K562 (cell line): ENCODE measurements around the gene LOXL3. TPM values are rescaled to one million over a fixed set of nuclear protein-coding genes. Genes with fewer than 3 reads are reported as not detected.
A peak's percentile ranks its signal among the peaks of the same experiment; 100 is the strongest.

ENCODE experiments used
- BDP1 ChIP-seq: IDR thresholded peaks from 3 replicates; pipeline ENCODE4 v1.6.1; 2011; ENCODE audit not compliant: insufficient read length, insufficient read depth
- BRD4 ChIP-seq: fragments of 200-600 bp; sonication (generic); IDR thresholded peaks from 2 replicates; pipeline ENCODE4 v1.6.1; 2017; ENCODE audit warnings: inconsistent platforms
- CBFA2T2 ChIP-seq: fragments of 450-650 bp; conservative IDR thresholded peaks from 2 replicates; pipeline ENCODE4 v1.6.1; 2017; ENCODE audit warnings: mild to moderate bottlenecking
- CBFA2T3 ChIP-seq: fragments of 450-650 bp; IDR thresholded peaks from 2 replicates; pipeline ENCODE4 v1.6.1; 2017
- CREB1 ChIP-seq, 2 experiments: sonication (generic) in 1 of 2; formaldehyde crosslinking in 1 of 2; IDR thresholded peaks; 2 replicates each; pipeline versions ENCODE4 v1.6.1 to v1.8.0; 2012 to 2022; ENCODE audit warnings: inconsistent platforms in 1 of 2, mild to moderate bottlenecking in 1 of 2, missing genetic modification reagents in 1 of 2, moderate library complexity in 1 of 2
- EGR1 ChIP-seq: fragments of 450-650 bp; conservative IDR thresholded peaks from 2 replicates; pipeline ENCODE4 v1.6.1; 2017; ENCODE audit warnings: mild to moderate bottlenecking
- ELF1 ChIP-seq: fragments of 200-800 bp; sonication (Bioruptor generic); IDR thresholded peaks from 2 replicates; pipeline ENCODE4 v1.6.1; 2016; ENCODE audit warnings: missing genetic modification characterization, missing compliant biosample characterization
- ESRRA ChIP-seq: fragments of 450-650 bp; IDR thresholded peaks from 2 replicates; pipeline ENCODE4 v1.6.1; 2014; ENCODE audit warnings: low read depth, mild to moderate bottlenecking, moderate library complexity, borderline replicate concordance
- ETV6 ChIP-seq, 3 experiments: fragments of 150-350 bp in 1 of 3; sonication (generic) in 1 of 3; formaldehyde crosslinking in 1 of 3; IDR thresholded peaks; 2 replicates each; pipeline versions ENCODE4 v1.6.1 to v1.8.0; 2014 to 2022; ENCODE audit warnings: borderline replicate concordance in 2 of 3, low read depth in 2 of 3, antibody characterized with exemption in 1 of 3, low read length in 1 of 3, mild to moderate bottlenecking in 1 of 3, missing genetic modification reagents in 1 of 3
- FOXM1 ChIP-seq, 2 experiments: fragments of 450-650 bp in 1 of 2; sonication (generic) in 1 of 2; formaldehyde crosslinking in 1 of 2; IDR thresholded peaks; 2 replicates each; pipeline versions ENCODE4 v1.6.1 to v1.9.0; 2017 to 2022; ENCODE audit warnings: low read depth in 2 of 2, mild to moderate bottlenecking in 2 of 2, missing genetic modification reagents in 1 of 2, moderate library complexity in 1 of 2
- HMGXB4 ChIP-seq: sonication (generic); formaldehyde crosslinking; IDR thresholded peaks from 2 replicates; pipeline ENCODE4 v1.8.1; 2023; ENCODE audit warnings: mild to moderate bottlenecking, missing genetic modification reagents
- MEF2D ChIP-seq: conservative IDR thresholded peaks from 2 replicates; pipeline ENCODE4 v1.6.1; 2016; ENCODE audit warnings: low read depth, missing genetic modification characterization, missing compliant biosample characterization
- MNT ChIP-seq, 2 experiments: fragments of 450-650 bp; conservative IDR thresholded peaks; 2 replicates each; pipeline ENCODE4 v1.6.1; 2017; ENCODE audit warnings: mild to moderate bottlenecking in 2 of 2, moderate library complexity in 2 of 2
- NCOA2 ChIP-seq, 2 experiments: fragments of 450-650 bp; IDR thresholded peaks; 2 replicates each; pipeline ENCODE4 v1.6.1; 2018; ENCODE audit warnings: mild to moderate bottlenecking in 2 of 2, moderate library complexity in 1 of 2; ENCODE audit not compliant: partially characterized antibody in 2 of 2
- NFYB ChIP-seq: IDR thresholded peaks from 2 replicates; pipeline ENCODE4 v1.6.1; 2011; ENCODE audit warnings: mild to moderate bottlenecking, moderate library complexity; ENCODE audit not compliant: insufficient read length; ENCODE audit errors: extremely low read depth
- POLR2AphosphoS5 ChIP-seq: IDR thresholded peaks from 2 replicates; pipeline ENCODE4 v1.6.1; 2011; ENCODE audit warnings: mild to moderate bottlenecking, low read depth, low read length, moderate library complexity; ENCODE audit not compliant: control insufficient read depth, insufficient read depth
- POLR2G ChIP-seq: fragments of 200-400 bp; formaldehyde crosslinking; IDR thresholded peaks from 2 replicates; pipeline ENCODE4 v1.6.1; 2017; ENCODE audit warnings: low read depth, mild to moderate bottlenecking, antibody characterized with exemption, low read length, moderate library complexity
- SREBF1 ChIP-seq: fragments of 150-350 bp; IDR thresholded peaks from 2 replicates; pipeline ENCODE4 v1.6.1; 2014; ENCODE audit warnings: antibody characterized with exemption, low read depth, low read length, borderline replicate concordance
- YY1 ChIP-seq, 3 experiments: IDR thresholded peaks; 2 replicates each; pipeline ENCODE4 v1.6.1; 2011; ENCODE audit warnings: low read length in 2 of 3, mild to moderate bottlenecking in 2 of 3, moderate library complexity in 2 of 3, borderline replicate concordance in 1 of 3, control low read depth in 1 of 3, low read depth in 1 of 3; ENCODE audit not compliant: insufficient read depth in 3 of 3, insufficient replicate concordance in 2 of 3, control insufficient read depth in 1 of 3, insufficient read length in 1 of 3; ENCODE audit errors: extremely low read depth in 1 of 3
- ZNF316 ChIP-seq: fragments of 450-650 bp; IDR thresholded peaks from 2 replicates; pipeline ENCODE4 v1.6.1; 2016
- ZNF512 ChIP-seq: IDR thresholded peaks from 2 replicates; pipeline ENCODE4 v1.6.1; 2016; ENCODE audit warnings: missing genetic modification characterization, missing compliant biosample characterization
- polyA plus RNA-seq, 8 experiments: library from polyadenylated mRNA; depleted of rRNA in 4 of 8; stranded (reverse) in 5 of 8; unstranded in 3 of 8; fragments of >200 nt; fragmentation: Nextera tagmentation in 2 of 8; fragmentation: Illumina TruSeq in 1 of 8; extraction: Ambion mirVana in 2 of 8; extraction: Trizol in 1 of 8; gene quantifications; 2 replicates each; pipeline versions ENCODE4 v1.2.1 to v1.2.3, GENCODE V29; 2011 to 2014; ENCODE audit warnings: inconsistent platforms in 1 of 8, missing spikeins in 1 of 8
- total RNA-seq, 7 experiments: library from RNA; depleted of rRNA in 6 of 7; stranded (reverse); fragments of >200 nt in 6 of 7; fragmentation: Illumina TruSeq in 2 of 7; extraction: Trizol in 2 of 7; gene quantifications; 2 replicates each; pipeline versions ENCODE4 v1.2.1 to v1.2.3, GENCODE V29; 2011 to 2021; ENCODE audit warnings: low replicate concordance in 1 of 7

Gene LOXL3
- total and polyA plus RNA-seq, 9 of the 15 experiments (the other 6 are each of a cell fraction or from before 2014, with no cell fraction given): 0.22 to 0.99 (median 0.31) TPM

- TF ChIP-seq ZNF512 (tag): no peak
- TF ChIP-seq ZNF316: no peak
- no peak for TF ChIP-seq POLR2G
- TF ChIP-seq ESRRA: peak; percentile 22; the same call in 1 of the 2 replicates
- TF ChIP-seq YY1 (IDR thresholded peaks at IDR 0.05; ENCODE audit: borderline replicate concordance in 1 of 3, control insufficient read depth in 1 of 3, extremely low read depth in 1 of 3, insufficient read depth in 3 of 3, insufficient read length in 1 of 3, insufficient replicate concordance in 2 of 3, low read depth in 1 of 3, low read length in 2 of 3): no peak
- peak; percentile 8; the same call in 1 of the 2 replicates for TF ChIP-seq FOXM1 (IDR thresholded peaks at IDR 0.05; ENCODE audit: low read depth)
- TF ChIP-seq FOXM1 (CRISPR knock-in tag; IDR thresholded peaks at IDR 0.05; ENCODE audit: low read depth): no peak
- TF ChIP-seq BDP1: no peak
- no peak for TF ChIP-seq ELF1 (tag)
- peak; percentile 73 for TF ChIP-seq CBFA2T3
- no peak for TF ChIP-seq SREBF1
- TF ChIP-seq ETV6 (IDR thresholded peaks at IDR 0.05; ENCODE audit: borderline replicate concordance in 1 of 2, low read depth in 2 of 2, low read length in 1 of 2): 0 out of 4 replicates have a peak, but pooled peaks of 1 of the 2 experiments have one; percentile 14
- TF ChIP-seq ETV6 (CRISPR knock-in tag; IDR thresholded peaks at IDR 0.05; ENCODE audit: borderline replicate concordance): no peak
- 0 out of 2 replicates have a peak, but pooled peaks have one; percentile 54 for TF ChIP-seq BRD4
- TF ChIP-seq MNT (conservative IDR thresholded peaks at IDR 0.05): peak in 1 of 2 experiments; percentile 34; a peak in 2 of 4 replicates
- TF ChIP-seq POLR2AphosphoS5: peak; percentile 24; the same call in 1 of the 2 replicates
- no peak; the same call in 1 of the 2 replicates for TF ChIP-seq HMGXB4 (CRISPR knock-in tag)
- no peak for TF ChIP-seq NFYB
- TF ChIP-seq MEF2D (tag): no peak
- no peak for TF ChIP-seq NCOA2 (IDR thresholded peaks at IDR 0.05; ENCODE audit: partially characterized antibody in 2 of 2)
- TF ChIP-seq EGR1: peak; percentile 94
- 0 out of 2 replicates have a peak, but pooled peaks have one; percentile 8 for TF ChIP-seq CREB1 (IDR thresholded peaks at IDR 0.05)
- TF ChIP-seq CREB1 (CRISPR knock-in tag; IDR thresholded peaks at IDR 0.05): no peak
- peak; percentile 50 for TF ChIP-seq CBFA2T2
Observed at GRCh38 chr2:74502147-74502719, 51.5 kb downstream of the LOXL3 start (continued).
